IPS DF 19.7 (cell line): ENCODE results near the gene MBD3L2.
"Not testable (repeated sequence)": the region's sequence is repeated elsewhere in the genome, so short reads cannot be mapped to it uniquely, and the experiment has no call there.

Experiments
- DNase-seq: peaks from one replicate; pipeline ENCODE4 v3.0.0-alpha.2; 2013; ENCODE audit warnings: low read depth, low spot score

The MBD3L2 gene

DNA sequence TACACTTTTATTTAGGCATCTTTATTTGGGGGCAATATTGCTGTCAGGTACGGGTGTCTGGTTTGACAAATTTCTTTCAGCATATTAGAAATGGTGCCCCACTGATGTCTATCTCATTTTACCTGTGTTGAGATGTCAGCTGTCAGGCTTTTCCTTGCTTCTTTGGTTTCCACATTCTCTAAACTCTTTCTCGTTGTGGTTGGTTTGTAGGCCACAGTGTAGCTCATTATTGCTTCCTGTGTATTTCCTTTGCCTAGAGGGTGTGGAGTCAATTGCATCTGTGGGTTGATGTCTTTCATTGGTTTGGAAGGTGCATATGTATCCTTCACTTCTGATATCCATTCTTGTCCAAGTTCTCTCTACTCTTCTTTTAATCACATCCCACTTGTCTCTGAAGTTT is 10.9 kb downstream of the MBD3L2 start:
- DNase-seq = not testable (repeated sequence)

DNA sequence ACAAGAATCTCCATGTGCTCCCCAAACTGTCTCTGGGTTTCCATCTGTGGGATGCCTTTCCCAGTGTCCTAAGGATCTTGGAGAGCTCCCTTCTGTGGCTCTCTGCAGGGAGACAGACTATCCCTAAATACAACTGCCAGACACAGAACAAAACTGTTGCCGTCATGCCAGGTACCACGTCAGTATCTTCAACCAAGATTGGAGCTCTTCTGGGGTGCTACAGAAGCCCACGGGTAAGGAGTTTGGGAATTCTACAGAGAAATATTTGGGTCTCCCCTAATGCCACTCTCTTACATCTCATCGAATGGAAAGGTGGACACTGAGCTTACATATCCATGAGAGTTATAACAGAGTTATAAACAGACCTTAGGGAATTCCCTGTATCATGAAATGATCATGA is 14.2 kb downstream of the MBD3L2 start:
- DNase-seq = no peak

DNA sequence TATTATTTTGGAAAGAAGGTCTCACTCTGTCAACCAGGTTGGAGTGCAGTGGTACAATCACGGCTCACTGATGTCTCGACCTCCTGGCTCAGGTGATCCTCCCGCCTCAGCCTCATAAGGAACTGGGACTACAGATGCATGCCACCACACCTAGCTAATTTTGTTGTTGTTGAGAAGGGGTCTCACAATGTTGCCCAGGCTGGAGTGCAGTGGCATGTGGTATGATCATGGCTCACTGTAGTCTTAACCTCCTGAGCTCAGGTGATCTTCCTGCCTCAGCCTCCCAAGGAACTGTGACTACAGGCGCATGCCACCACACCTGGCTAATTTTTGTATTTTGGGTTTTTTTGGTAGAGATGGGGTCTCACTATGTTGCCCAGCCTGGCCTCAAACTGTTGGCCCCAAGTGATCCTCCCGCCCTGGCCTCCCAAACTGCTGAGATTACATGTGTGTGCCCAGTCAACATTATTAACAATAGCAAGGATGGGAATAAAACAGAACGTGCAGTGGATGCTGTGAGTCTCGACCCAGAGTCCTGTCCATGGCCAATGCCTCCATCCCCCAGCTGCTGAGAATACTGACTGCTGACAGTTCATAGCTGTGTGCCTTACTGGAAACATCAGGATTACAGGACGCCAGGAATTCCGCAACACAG is 14.8 kb downstream of the MBD3L2 start:
- DNase-seq = no peak

DNA sequence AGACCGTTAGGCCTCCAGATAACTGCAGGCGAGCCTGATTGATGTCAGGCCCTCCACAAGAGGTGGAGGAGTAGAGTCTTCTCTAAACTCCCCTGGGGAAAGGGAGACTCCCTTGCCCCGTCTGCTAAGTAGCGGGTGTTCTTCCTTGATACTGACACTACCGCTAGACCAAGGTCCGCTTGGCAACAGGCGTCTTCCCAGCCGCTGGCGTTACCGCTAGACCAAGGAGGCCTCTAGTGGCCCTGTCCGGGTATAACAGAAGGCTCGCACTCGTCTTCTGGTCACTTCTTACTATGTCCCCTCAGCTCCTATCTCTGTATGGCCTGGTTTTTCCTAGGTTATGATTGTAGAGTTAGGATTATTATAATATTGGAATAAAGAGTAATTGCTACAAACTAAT is 18.0 kb downstream of the MBD3L2 start:
- peak; percentile 25 for DNase-seq

DNA sequence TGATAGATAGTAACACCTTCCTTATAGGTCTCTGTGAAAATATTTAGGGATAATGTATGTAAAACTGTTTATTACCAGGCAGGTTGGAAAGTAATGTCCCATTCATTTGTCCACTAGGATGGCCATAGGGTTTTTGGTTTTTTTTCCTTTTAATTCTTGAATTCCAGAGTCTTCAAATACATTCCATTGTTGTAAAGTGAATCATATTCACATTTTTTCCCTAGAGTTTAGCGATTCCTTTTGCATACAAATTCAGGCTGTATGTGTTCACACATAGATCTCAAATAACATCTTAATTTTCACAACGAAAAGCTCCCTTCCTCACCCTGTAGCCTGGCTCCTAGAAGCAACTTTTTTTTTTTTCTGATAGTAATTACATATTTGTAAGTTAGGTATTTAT is 18.6 kb downstream of the MBD3L2 start:
- DNase-seq = no peak

DNA sequence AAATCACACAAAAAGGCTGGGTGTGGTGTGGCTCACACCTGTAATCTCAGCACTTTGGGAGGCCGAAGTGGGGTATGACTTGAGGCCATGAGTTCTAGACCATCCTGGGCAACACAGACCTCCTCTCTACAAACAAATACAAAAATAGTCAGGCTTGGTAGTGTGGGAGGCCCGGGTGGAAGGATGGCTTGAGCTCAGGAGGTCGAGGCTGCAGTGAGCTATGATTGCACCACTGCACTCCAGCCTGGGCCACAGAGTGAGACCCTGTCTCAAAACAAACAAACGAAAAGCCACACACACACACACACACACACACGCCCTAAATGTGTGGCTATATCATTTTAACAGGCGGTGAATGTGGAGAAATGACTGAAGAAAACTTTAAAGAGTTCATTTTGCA is 19.5 kb downstream of the MBD3L2 start:
- DNase-seq = no peak

DNA sequence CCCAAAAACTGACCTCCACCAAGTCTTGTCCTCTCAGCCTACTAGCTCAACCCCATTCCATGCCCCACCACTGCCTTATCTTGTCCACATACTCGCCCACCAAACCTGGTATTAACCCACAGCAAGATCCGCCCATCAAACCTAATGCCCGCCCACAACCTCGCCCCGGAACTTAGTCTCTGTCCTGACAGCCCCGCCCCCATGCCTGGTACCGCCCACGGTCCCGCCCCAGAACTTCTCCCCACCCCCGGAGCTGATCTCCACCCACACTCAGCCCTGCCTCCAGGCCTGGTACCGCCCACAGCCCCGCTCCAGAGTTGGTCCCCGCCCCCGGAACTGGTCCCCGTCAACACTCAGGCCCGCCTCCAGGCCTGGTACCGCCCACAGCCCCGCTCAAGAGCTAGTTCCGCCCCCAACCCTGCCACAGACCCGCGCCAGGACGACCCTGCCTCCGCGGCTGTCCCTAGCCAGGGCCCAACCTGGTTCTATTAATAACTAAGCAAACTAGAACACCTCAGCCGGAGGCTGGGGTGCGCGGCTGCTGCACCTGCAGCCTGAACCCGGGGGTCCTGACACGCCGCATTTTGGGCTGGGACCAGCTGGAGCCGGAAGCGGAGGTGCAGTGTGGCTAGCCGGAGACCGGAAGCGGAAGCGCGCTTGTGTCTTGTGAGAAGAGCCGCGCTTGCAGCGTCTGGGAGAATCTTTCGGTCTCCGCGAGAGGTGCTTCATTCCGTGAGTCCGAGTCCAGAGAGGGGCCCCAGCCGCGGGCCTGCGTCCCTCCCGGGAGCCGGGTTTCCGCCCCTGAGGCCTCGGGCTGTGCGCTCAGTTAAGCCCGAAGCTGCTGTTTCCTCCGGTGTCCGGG is 20.2 kb downstream of the MBD3L2 start, which contains the start of gene ZNF557:
TSS of gene ZNF557 (plus strand) at position 662 of the 862 bp plus-strand sequence. CDS start 5,372 bp downstream, outside the sequence.
- DNase-seq = peak; percentile 70

DNA sequence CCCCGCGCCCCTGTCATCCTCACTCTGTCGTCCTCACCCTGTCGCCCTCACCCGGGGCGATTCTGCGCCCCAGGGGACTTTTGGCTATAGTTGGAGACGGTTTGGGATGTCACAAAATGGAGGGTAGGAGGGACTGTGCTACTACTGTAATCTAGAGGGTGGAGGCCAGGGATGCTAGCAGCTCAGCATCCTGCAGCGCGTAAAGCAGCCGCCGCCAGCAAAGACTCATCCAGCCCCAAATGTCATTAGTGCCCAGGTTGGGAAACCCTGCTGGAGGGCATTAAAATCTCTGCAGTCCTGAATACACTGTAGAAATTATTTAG is 20.7 kb downstream of the MBD3L2 start:
- DNase-seq = no peak

DNA sequence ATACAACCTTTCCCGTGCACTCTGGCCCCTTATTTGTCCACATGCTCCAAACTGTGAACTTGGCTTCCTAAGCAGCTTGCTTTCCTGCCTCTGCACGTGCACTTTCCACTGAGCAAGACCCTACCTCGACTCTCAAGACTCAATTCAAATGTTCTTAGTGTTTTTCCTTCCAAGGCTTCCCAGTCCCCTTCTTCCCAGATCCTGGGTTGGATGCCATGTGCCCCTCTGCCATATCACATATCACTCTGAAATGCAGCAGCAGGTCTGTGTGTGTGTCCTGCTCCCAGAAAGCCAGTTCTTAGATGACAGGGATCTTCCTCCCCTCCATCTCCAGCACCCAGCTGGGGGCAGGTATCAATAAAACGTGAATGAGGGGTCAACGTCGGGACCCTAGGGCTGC is 23.4 kb downstream of the MBD3L2 start:
- no peak for DNase-seq

DNA sequence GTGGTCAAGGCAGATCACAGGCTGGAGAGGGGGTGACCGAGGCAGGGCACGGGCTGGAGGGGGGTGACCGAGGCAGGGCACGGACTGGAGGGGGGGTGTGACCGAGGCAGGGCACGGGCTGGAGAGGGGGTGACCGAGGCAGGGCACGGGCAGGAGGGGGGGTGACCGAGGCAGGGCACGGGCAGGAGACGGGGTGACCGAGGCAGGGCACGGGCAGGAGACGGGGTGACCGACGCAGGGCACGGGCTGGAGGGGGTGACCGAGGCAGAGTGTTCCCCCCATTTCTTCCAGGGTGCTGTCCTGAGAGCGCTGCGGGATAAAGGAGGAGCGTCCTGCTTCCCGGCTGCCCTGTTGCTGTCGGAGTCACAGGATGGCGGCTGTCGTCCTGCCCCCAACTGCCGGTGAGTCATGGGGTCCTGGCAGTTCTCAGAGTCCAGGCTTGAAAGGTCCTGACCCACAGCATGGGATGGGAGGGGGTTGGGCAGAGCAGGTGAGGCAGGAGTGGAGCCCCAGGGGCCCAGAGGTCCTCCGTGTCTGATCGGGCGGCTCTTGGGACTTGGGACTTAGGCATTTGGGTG is 25.7 kb downstream of the MBD3L2 start:
- DNase-seq = no peak

DNA sequence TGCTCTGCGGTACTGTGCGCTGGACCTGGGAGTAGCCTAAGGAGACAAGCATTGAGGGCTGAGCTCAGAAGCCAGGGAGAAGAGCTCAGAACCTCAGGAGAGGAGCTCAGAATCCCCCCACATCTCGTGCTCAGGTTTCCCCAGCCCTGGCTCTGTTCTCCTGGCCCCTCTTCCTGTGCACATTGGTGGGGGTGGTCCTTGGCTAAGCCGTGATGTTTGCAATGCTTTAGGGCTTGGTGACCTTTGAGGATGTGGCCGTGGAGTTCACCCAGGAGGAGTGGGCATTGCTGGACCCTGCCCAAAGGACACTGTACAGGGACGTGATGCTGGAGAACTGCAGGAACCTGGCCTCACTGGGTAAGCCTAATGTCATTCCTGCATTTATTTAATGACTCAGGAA is 27.0 kb downstream of the MBD3L2 start:
- DNase-seq = no peak

DNA sequence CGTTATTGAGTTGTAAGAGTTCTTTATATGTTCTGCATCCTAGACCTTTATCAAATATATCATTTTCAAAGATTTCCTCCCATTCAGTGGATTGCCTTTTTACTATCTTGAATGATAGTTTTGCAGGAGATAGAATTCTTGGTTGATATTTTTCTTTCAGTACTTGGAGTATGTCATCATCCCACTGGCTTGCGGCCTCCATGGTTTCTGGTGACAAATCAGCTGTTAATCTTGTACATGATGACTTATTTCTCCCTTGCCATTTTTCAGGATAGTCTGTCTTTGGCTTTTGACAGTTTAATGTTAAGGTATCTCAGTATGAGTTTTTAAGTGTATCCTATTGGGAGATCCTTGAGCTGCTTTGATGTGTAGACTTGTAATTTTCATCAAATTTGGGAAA is 28.9 kb downstream of the MBD3L2 start:
- DNase-seq = no peak

DNA sequence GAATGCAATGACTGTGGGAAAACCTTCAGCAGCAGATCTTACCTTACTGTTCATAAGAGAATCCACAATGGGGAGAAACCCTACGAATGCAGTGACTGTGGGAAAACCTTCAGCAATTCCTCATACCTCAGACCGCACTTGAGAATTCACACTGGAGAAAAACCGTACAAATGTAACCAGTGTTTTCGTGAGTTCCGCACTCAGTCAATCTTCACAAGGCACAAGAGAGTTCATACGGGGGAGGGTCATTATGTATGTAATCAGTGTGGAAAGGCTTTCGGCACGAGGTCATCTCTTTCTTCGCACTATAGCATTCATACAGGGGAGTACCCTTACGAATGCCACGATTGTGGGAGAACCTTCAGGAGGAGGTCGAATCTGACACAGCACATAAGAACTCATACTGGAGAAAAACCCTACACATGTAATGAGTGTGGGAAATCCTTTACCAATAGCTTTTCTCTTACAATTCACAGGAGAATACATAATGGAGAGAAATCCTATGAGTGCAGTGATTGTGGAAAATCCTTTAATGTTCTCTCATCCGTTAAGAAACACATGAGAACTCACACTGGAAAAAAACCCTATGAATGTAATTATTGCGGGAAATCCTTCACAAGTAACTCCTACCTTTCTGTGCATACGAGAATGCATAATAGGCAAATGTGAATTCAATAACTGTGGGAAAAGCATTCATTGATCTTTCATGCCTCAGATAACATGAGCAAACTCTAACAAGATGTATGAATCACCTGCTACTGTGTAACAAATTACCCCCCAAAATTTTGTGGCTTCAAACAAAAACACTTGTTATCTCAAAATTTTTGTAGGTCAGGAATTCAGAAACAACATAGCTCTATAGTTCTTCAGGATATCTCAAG is 34.2 kb downstream of the MBD3L2 start:
- DNase-seq = no peak

DNA sequence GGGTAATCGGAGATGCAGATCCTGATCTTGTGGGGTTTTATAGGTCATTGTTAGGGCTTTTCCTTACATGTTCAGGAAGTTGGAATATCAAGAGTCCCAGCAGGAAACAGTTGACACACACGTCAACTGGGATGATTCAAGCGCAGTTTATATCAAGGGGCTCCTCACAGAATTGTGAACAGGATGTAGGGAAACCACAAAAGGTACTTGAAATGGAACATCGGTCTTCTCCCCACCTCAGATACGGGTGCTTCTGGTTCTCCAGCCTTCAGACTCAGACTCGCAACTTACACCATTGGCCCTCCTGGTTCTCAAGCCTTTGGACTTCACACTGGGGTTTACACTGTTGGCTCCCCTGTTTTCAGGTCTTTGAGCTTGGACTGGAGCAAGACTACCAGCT is 39.9 kb downstream of the MBD3L2 start:
- no peak for DNase-seq

DNA sequence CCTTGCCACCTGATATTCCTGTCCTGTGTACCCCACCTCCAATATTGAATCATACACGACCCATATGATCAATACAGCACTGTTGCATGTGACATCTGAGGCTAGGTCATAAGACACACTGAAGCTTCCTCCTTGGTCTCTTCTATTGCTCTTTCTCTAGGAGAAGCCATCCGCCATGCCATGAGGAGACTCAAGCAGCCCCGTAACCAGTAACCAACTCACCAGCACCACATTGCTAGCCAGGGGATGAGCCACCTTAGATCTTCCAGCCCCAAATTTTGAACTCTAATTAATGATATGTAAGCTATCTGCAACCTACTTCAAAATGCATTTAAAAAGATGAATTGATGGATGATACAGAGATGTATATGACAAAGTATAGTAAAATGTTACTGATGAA is 49.0 kb downstream of the MBD3L2 start:
- no peak for DNase-seq

DNA sequence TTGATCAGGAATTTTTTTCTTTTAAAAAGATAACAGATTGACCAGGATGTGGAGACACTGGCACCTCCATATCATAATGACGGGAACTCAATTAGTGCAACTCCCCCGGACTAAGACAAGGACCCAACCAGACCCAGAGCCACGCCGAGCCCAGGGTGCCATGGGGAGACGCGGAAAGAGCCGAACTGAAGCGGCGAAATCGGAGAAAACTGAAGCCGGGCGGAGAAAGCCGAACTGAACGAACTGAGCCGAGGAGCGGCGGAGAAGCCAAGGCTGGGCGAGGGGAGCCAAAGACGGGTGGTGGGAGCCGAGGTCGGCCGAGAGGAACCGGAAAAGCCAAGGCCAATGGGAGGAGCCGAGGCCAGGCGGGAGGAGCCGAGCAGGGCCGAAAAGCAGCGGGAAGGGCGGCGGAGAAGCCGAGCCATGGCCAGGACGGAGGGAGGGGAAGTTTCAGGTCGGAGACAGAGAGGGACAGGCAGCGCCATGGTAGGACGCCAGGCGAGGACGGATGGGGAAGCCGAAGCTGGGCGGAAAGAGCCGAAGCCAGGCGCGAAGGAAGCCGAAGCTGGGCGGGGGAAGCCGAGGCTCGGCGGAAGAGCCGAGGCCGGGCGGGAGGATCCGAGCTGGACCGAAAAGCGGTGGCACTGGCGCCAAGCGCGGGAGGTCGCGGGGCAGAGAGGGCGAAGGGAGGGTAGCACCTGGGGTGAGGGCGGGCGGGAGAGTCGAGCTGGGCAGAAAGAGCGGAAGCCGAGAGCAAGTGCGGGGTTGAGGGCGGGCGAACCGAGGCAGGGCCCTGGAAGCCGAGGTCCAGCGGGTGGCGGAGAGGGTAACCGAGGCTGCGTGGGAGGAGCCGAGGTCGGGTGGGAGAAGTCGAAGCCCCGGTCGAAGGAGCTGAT is 49.8 kb downstream of the MBD3L2 start:
- DNase-seq = peak; percentile 80

DNA sequence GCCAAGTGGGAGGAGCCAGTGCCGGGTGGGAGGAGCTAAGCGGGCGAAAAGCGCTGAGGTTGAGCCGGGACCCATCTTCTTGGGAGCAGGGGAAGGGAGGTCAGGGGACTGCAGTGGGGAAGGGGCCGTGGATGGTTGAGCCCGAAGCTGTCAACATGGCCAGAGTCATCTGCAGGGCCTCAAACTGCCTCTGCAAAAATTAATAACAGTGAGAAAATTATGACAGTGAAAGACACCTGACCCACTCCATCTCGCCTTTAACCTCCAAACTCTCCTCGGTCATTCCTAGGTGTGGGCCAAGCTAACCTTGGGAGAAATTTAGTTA is 50.4 kb downstream of the MBD3L2 start:
- no peak for DNase-seq
